ENCODE measurements around the gene ATP1B1. TPM values are rescaled to one million over a fixed set of nuclear protein-coding genes. Genes with fewer than 3 reads are reported as not detected.

Gene ATP1B1
- total and polyA plus RNA-seq, 9 donors: 35.8 to 130 (median 81.0) TPM

DNA sequence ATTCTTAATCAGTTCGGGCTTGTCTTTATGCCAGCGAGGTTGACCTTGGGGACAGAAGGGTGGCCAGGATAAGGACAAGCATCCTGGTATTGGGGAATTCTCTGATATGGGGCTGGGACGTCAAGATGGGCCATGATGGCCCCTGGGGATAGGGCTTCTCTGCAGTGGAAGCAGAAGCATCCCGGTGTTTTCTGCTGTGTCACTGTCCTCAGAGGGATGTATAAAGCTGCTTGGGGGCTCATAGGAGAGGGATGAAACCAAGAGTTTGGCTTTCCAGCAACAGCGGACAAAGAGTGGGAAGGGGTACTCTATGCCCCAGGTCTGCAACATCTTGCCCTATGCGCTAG lies 1.4 kb upstream of the ATP1B1 start:
- 33 to 58% (median 43%) methylated on average over 6 of the region's 6 CpGs for WGBS, 3 donors
- Histone ChIP-seq H3K36me3 (no peaks in the 10 kb centered on the region), H3K4me1 (ENCODE audit: insufficient read depth) (peaks cover 3% of the 10 kb centered on the region), H3K27me3 (no peaks in the 10 kb centered on the region), H3K27ac (peak overlapping the region in 1 of 2 donors; percentile 88), H3K9me3 (no peaks in the 10 kb centered on the region), H3K4me3 (no peak overlapping the region)
- intact Hi-C loops (cut with DNase I): loop anchor here in 3 of 4 donors (5.0 to 10.0 kb wide), 3 partner anchors 380 to 500 kb away; partner anchors contain the start of gene SLC19A2 (in 2 of the 3)
- TF ChIP-seq, protein P1, sequence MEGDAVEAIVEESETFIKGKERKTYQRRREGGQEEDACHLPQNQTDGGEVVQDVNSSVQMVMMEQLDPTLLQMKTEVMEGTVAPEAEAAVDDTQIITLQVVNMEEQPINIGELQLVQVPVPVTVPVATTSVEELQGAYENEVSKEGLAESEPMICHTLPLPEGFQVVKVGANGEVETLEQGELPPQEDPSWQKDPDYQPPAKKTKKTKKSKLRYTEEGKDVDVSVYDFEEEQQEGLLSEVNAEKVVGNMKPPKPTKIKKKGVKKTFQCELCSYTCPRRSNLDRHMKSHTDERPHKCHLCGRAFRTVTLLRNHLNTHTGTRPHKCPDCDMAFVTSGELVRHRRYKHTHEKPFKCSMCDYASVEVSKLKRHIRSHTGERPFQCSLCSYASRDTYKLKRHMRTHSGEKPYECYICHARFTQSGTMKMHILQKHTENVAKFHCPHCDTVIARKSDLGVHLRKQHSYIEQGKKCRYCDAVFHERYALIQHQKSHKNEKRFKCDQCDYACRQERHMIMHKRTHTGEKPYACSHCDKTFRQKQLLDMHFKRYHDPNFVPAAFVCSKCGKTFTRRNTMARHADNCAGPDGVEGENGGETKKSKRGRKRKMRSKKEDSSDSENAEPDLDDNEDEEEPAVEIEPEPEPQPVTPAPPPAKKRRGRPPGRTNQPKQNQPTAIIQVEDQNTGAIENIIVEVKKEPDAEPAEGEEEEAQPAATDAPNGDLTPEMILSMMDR (IDR thresholded peaks at IDR 0.05): no peak
- no peak for TF ChIP-seq POLR2A (IDR thresholded peaks at IDR 0.05)
- no peak for TF ChIP-seq EP300 (IDR thresholded peaks at IDR 0.05)
- peak in 3 of 5 donors; percentile 32 to 40 (median 36) for DNase-seq

DNA sequence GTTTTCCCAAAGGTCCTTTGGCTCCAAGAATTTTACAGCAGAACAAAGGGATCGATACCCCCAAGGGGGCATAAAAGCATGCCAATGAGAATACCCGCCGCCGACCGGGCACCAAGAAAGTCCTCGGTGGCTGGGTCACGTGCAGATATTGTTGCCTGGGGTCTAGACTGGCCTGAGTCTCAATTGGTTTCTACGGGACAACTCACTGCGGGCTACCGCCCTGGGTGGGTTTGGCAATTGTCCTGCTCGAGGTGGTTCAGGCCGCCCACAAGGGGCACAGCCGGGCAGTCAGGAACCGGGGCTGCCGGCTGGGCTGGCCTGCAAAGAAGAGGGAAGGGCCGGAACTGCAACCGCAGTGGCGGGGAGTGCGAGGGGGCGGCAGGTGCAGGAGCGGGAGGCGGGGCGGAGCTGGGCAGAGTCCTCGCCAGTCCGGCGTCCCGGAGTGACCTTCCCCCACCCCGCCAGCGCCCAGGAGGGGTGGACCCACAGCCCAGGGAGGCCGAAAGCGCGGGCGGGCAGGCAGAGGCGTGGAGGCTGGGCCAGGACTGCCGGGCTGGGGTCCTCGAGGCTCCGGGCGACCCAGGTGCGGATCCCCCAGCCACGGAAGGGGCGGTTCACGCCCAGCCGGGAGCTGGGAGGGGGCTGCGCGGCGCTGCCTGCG lies 926 bp upstream of the ATP1B1 start:
- 3 to 4% (median 4%) methylated on average over 28 to 47 of the region's 47 CpGs for WGBS, 3 donors
- no peaks in the 10 kb centered on the region for H3K9me3 ChIP-seq
- peak overlapping the region; percentile 58 to 88 for H3K27ac ChIP-seq
- H3K4me3 ChIP-seq: peak overlapping the region; percentile 93
- H3K27me3 ChIP-seq: no peaks in the 10 kb centered on the region
- DNase-seq: peak; percentile 72 to 84 (median 80)
- H3K36me3 ChIP-seq: no peaks in the 10 kb centered on the region
- peaks cover 3% of the 10 kb centered on the region for H3K4me1 ChIP-seq (ENCODE audit: insufficient read depth)
- intact Hi-C loops (cut with DNase I): loop anchor here in 3 of 4 donors (5.0 to 10.0 kb wide), 3 partner anchors 379 to 501 kb away; partner anchors contain the start of gene SLC19A2 (in 2 of the 3)
- TF ChIP-seq POLR2A (IDR thresholded peaks at IDR 0.05): no peak
- no peak for TF ChIP-seq EP300 (IDR thresholded peaks at IDR 0.05)
- TF ChIP-seq, protein P1 (IDR thresholded peaks at IDR 0.05): no peak

DNA sequence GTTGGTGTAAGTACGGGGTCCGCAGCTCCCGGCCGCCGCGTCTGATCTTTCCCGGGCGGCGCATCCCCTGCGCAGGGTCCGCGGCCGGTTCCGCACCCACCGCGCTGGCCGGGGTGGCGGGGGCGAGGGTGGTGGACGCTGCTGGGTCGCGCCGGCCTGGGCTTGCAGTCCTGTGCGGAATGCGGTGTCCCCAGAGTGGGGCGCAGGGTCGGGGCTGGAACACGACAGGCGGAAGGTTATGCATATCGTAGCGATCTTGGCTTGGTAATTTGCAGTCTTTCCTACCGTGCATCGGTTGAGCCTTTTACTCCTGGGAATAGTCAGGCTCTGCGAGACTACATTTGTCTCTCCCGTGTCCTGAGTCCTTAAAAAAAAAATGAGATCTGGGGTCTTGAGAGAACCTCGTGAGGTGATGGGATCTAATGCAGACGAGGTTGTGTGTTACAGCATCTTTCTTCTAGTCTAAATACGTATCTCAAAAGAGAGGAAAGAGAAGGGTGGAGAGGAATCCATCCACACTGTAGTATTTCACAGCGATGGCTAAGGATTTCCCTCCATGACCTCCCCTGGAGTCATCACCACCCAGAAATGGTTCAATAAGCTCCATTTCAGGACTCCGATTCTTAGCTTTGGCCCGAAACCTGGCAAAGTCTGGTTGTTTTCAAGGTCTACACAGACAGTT lies 572 bp downstream of the ATP1B1 start:
- WGBS, 3 donors: 0 to 2% (median 0%) methylated on average over 18 to 41 of the region's 41 CpGs
- Histone ChIP-seq H3K27ac (peak overlapping the region; percentile 58 to 88), H3K36me3 (no peaks in the 10 kb centered on the region), H3K4me1 (ENCODE audit: insufficient read depth) (peaks cover 8% of the 10 kb centered on the region), H3K27me3 (no peaks in the 10 kb centered on the region), H3K9me3 (no peaks in the 10 kb centered on the region), H3K4me3 (peak overlapping the region; percentile 93)
- DNase-seq: peak in 2 of 5 donors; percentile 36 to 37
- TF ChIP-seq EP300 (IDR thresholded peaks at IDR 0.05) (no peak), POLR2A (IDR thresholded peaks at IDR 0.05) (no peak)
- TF ChIP-seq, protein P1 (IDR thresholded peaks at IDR 0.05): no peak
- intact Hi-C loops (cut with DNase I): loop anchor here in 3 of 4 donors (5.0 to 10.0 kb wide), 3 partner anchors 378 to 502 kb away; partner anchors contain the start of gene SLC19A2 (in 2 of the 3)

DNA sequence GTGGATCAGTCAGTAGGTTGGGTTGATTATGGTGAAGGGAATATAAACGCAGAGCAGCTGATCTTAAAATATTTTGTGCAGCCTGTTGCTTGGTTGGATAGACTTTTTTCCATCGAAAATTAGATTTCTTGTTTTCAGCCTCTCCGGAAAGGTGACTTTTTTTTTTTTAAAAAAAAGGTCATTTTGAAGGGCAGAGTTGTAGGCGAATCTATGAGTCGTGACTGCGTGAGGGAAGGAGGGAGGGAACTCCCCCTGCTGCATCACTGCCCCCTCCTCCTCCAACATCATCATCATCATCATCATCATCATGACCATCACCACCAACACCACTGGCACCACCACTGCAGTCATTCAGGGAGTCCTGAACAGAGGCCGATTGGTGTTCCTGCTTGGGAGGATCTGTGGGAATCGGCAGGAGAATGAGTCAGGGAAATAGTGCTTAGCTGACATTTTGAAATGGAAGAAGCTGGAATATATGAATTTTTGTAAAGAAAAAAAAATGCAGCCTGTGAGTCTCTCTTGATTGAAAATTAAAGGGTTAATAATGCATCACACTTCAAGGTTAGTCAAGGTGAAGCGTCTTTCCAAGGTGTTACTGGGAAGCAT lies 1.2 kb downstream of the ATP1B1 start:
- DNase-seq: peak; percentile 20 to 41 (median 30)
- Histone ChIP-seq H3K4me3 (peak overlapping the region; percentile 93), H3K9me3 (no peaks in the 10 kb centered on the region), H3K27me3 (no peaks in the 10 kb centered on the region), H3K36me3 (no peaks in the 10 kb centered on the region), H3K4me1 (ENCODE audit: insufficient read depth) (peaks cover 11% of the 10 kb centered on the region), H3K27ac (peak overlapping the region; percentile 58 to 88)
- TF ChIP-seq EP300 (IDR thresholded peaks at IDR 0.05): no peak
- TF ChIP-seq, protein P1 (IDR thresholded peaks at IDR 0.05): no peak
- no peak for TF ChIP-seq POLR2A (IDR thresholded peaks at IDR 0.05)
- intact Hi-C loops (cut with DNase I): loop anchor here in 3 of 4 donors (5.0 to 10.0 kb wide), 3 partner anchors 377 to 503 kb away; partner anchors contain the start of gene SLC19A2 (in 2 of the 3)
- whole genome bisulfite sequencing, 3 donors: 8 to 11% (median 9%) methylated on average over 9 of the region's 9 CpGs
